NCI-H2107 treated with DMSO at 0.1 percent for 48 hours (cell line): ENCODE results near the gene SLC2A4RG.

Experiments
- DNase-seq: peaks from one replicate; lab custom pipeline; 2025; ENCODE audit not compliant: unreplicated experiment; lab: John Stamatoyannopoulos, UW

SLC2A4RG gene, protein sequence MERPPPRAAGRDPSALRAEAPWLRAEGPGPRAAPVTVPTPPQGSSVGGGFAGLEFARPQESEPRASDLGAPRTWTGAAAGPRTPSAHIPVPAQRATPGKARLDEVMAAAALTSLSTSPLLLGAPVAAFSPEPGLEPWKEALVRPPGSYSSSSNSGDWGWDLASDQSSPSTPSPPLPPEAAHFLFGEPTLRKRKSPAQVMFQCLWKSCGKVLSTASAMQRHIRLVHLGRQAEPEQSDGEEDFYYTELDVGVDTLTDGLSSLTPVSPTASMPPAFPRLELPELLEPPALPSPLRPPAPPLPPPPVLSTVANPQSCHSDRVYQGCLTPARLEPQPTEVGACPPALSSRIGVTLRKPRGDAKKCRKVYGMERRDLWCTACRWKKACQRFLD

DNA sequence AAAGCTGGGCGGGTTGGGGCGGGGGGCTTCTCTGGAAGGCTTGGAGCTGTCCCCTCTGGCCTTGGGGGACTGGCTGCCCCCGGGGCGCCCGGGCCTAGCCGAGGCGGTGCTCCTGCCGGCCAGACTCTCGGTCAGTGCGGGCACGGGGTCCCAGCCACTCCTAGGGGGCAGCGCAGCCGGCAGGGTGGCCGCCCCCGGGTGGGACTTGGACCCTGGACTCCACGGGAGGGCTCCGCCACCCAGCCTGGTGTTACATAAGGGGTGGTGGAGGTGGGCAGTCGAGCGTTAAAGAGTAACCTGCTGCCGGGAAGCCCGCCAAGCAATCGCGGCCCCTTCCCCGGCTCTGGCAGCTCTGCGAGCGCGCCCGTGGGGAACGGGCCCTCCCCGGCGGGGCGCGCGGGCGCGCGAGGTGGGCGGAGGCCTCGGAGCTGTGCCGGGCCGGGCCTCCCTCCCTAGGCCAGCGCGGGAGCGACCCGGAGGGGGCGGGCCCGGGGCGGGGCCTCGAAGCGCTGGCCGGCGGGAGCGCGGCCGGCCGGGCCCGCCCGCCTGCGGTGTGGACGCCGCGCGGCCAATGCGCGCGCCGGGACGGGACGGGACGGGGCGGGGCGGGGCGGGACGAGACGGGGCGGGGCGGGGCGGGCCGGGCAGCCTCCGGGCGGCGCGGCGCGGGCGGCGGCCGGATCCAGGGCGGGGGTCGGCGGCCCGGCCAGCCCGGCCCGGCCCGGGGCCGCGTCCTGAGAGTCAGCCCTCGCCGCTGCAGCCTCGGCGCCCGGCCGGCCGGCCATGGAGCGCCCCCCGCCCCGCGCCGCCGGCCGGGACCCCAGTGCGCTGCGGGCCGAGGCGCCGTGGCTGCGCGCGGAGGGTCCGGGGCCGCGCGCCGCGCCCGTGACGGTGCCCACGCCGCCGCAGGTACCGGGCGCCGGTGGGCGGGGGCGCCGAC, at the start of gene SLC2A4RG:
Gene SLC2A4RG (plus strand): TSS at position 647 of the 940 bp plus-strand sequence. CDS start 137 bp downstream, at position 784.
- DNase-seq, result no peak

DNA sequence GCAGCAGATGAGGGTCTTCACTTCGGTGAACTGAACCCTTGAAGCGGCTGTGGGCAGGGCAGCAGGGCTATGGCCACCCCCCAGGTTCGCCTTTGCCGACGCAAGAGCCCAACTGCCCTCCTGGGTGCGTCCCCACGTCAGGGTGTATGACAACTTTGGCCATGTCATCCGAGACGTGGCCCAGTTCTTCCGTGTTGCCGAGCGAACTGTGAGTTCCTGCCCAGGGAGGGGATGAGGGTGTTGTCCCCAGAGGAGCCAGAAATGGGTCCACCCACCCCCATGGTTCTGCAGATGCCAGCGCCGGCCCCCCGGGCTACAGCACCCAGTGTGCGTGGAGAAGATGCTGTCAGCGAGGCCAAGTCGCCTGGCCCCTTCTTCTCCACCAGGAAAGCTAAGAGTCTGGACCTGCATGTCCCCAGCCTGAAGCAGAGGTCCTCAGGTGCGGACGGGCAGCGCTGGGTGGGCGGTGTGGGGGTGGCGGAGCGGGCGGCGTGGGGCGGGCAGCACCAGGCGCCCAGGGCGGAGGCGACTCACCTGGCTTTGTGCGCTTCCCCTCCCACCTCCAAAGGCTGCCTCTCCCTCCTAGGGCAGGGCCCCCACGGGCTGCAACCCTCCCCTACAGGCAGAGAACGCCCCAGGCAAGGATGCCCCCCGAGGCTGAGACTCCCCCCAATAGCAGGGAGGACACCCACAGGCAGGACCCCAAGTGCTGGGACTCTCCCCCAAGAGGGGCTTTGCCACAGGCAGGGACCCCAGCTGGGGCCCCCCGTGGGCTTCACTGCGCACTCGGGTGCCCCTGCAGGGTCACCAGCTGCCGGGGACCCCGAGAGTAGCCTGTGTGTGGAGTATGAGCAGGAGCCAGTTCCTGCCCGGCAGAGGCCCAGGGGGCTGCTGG, 49.3 kb upstream of the SLC2A4RG start:
- DNase-seq, result no peak

DNA sequence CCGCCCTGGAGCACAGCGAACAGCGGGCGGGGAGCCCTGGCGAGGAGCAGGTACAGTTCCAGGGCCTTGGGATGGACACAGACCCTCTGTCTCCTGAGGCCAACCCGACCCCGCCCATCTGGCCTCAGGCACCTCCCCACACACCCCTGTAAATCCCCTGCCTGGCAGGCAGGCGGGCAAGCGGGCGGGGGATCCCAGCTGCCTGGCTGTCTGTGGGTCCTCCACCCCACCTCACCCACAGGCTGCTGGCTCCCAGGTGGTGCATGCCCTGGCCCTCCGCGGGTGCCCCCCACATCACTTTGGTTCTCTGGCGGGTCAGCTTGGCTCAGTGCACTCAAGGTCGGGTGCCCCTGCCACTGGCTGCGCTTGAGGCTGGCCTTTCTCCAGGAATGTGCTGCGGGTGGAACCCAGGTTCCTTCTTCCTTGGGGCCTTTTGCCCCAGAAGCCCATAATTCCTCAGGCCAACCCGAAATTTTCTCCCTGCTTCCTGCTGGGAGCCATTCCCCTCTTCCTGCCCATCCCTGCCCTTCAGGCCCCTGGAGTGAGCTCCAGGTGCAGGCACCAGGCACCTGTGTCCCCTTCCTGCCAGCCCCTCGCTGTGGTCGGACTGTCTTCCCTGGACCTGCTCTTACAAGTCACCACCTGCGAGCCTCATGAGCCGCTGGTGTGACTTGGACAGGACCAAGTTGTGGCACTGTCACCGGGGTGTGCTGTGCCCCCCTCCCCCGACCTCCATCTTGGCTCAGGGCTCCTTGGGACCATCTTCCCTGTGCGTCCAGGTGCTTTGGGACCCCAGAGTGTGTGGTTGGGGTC, 48.5 kb upstream of the SLC2A4RG start:
- no peak for DNase-seq

DNA sequence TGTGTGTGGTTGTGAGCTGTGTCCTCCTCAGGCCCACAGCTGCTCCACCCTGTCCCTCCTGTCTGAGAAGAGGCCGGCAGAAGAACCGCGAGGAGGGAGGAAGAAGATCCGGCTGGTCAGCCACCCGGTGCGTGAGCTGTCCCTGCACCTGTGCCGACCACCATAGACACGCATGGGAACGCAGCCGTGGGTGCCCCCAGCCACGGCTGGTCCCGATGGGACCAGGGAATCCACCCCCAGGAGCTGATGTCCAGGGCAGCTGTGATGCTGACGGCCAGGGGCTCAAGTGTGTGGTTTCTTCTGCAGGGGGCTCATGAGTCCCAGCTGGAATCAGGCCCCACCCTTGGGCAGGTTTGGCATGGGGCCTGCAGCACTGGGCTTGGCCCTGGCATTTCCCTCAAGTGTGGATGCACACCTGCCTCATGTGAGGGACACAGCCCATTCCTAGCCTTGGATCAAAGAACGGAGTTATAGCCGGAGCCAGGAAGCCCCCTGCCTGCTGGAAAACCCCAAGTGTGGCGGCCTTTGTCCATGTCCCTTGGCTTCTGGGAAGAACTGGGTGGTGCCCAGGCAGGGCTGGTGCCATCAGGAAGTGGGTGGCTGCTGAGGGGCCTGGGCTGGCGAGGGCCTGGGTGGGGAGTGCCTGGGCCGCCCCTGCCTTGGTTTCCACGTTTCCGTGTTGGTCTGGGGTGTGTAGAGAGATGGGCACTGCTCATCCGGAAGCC, 47.7 kb upstream of the SLC2A4RG start:
- no peak for DNase-seq

DNA sequence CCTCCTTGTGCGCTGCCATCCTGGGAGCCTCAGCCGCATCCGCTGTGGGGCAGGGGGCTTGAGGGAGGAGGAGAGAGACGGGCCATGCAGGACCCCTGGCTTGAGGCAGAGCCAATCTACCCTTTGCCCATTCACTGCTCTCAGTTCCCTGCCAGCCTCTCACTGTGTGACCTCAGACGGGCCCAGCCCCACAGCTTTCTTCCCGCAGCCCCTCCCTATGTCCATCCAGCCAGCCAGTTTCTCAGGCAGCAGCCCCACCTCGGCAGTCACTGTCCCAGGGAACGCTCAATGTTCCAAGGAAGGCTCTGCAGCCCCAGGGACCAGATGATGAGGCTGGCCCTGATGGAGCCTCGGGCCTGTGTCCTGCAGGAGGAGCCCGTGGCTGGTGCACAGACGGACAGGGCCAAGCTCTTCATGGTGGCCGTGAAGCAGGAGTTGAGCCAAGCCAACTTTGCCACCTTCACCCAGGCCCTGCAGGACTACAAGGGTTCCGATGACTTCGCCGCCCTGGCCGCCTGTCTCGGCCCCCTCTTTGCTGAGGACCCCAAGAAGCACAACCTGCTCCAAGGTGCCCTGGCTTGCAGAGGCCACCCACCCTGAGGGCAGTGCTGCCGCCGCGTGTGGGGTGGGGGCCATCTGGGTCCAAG, 47.0 kb upstream of the SLC2A4RG start:
- no peak for DNase-seq

DNA sequence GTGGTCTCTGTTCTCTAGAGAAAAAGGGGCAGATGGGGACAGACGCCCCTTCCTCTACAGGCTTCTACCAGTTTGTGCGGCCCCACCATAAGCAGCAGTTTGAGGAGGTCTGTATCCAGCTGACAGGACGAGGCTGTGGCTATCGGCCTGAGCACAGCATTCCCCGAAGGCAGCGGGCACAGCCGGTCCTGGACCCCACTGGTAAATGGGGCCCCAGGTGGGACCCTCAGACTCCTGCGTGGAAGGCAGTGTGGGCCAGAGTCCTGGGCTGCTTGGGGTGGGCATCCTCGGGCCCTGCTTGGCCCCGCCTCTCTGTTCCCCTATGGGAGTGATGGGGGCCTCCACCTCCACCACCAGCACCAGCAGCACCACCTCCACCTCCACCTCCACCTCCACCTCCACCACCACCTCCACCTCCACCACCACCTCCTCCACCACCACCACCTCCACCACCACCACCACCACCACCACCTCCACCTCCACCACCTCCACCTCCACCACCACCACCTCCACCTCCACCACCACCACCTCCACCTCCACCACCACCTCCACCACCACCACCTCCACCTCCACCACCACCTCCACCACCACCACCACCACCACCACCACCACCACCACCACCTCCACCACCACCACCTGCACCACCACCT, 46.4 kb upstream of the SLC2A4RG start:
- DNase-seq, result no peak

DNA sequence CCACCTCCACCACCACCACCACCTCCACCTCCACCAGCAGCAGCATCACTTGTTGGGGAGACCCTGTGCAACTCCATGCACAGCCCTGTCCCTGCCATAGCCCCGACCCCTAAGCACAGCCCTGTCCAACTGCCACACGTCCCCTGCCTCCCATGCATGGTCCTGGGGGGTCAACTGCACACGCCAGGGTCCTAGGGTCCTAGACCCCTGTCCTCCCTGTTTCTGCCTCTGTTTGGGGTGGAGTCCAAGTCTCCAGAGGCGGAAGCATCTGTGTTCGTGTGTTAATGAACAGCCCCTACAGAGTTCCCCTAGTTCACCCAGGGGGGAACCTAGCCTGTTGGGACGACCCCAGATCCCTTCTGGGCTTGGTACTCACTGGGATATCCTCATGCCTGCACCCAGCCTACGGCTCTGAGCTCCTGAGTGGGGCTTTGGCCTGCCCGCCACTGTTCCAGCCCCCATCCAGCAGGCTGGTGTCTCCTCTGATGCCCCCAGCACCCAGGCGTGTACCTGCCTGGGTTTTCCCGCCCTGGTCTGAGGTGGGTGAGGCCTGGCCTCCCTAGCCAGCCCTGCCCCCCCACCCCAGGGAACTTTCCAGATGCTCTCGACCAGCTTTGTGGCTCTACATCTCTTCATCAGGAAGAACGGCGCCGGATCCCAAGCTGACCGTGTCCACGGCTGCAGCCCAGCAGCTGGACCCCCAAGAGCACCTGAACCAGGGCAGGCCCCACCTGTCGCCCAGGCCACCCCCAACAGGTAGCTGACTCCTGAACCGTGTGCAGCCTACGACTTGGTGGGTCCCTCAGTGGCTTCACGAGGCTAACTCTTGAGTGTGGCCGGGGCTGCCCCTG, 45.6 kb upstream of the SLC2A4RG start:
- DNase-seq, result no peak

DNA sequence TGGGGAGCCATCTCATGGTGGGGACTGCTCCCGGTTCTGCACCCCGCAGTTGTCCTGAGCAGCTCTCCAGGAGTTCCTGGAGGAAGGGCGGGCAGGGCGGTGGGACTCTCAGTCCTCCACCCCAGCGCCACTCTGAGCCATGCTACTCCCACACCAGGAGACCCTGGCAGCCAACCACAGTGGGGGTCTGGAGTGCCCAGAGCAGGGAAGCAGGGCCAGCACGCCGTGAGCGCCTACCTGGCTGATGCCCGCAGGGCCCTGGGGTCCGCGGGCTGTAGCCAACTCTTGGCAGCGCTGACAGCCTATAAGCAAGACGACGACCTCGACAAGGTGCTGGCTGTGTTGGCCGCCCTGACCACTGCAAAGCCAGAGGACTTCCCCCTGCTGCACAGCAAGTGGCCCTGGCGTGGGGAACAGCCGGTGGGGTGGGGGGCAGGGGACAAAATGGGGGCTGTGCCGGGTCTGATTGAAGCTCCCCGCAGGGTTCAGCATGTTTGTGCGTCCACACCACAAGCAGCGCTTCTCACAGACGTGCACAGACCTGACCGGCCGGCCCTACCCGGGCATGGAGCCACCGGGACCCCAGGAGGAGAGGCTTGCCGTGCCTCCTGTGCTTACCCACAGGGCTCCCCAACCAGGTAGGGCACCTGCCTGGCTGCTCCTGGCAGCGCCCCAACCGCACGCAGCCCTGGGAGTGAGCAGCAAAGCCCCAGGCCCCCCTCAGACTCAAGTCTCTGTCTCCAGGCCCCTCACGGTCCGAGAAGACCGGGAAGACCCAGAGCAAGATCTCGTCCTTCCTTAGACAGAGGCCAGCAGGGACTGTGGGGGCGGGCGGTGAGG, 44.8 kb upstream of the SLC2A4RG start:
- DNase-seq, result no peak

DNA sequence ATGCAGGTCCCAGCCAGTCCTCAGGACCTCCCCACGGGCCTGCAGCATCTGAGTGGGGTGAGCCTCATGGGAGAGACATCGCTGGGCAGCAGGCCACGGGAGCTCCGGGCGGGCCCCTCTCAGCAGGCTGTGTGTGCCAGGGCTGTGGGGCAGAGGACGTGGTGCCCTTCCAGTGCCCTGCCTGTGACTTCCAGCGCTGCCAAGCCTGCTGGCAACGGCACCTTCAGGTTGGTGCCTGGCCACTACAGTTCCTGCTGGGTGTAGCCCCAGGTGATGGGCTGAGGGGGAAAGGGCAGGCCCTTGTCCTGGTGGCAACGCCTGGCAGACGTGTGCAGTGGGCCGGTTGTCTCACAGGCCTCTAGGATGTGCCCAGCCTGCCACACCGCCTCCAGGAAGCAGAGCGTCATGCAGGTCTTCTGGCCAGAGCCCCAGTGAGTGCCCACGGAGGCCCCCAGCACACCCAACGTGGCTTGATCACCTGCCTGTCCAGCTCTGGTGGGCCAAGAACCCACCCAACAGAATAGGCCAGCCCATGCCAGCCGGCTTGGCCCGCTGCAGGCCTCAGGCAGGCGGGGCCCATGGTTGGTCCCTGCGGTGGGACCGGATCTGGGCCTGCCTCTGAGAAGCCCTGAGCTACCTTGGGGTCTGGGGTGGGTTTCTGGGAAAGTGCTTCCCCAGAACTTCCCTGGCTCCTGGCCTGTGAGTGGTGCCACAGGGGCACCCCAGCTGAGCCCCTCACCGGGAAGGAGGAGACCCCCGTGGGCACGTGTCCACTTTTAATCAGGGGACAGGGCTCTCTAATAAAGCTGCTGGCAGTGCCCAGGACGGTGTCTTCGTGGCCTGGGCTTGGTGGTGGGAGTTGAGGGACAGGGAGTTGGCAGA, 43.9 kb upstream of the SLC2A4RG start:
- DNase-seq, result no peak

DNA sequence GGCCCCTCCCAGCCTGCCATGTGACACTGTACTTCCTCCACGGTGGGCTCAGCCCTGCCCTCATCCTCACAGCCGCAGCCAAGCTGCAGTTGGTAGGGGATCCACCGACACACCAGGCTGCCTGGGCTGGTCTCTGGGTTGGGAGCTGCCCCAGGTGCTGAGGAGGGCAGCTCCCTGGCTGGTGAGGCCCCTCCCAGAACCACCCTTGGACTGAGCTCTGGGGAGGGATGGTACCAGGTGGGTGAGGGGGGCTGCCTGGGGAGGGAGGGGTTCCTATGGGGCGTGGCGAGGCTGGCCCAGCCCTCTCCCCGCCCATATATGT, 43.3 kb upstream of the SLC2A4RG start:
- no peak for DNase-seq

DNA sequence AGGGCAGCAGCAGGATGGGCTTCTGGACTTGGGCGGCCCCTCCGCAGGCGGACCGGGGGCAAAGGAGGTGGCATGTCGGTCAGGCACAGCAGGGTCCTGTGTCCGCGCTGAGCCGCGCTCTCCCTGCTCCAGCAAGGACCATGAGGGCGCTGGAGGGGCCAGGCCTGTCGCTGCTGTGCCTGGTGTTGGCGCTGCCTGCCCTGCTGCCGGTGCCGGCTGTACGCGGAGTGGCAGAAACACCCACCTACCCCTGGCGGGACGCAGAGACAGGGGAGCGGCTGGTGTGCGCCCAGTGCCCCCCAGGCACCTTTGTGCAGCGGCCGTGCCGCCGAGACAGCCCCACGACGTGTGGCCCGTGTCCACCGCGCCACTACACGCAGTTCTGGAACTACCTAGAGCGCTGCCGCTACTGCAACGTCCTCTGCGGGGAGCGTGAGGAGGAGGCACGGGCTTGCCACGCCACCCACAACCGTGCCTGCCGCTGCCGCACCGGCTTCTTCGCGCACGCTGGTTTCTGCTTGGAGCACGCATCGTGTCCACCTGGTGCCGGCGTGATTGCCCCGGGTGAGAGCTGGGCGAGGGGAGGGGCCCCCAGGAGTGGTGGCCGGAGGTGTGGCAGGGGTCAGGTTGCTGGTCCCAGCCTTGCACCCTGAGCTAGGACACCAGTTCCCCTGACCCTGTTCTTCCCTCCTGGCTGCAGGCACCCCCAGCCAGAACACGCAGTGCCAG, 42.8 kb upstream of the SLC2A4RG start, which contains the start of gene TNFRSF6B:
Gene TNFRSF6B (plus strand): TSS at position 25 of the 729 bp plus-strand sequence. CDS start 116 bp downstream, at position 141.
- no peak for DNase-seq

DNA sequence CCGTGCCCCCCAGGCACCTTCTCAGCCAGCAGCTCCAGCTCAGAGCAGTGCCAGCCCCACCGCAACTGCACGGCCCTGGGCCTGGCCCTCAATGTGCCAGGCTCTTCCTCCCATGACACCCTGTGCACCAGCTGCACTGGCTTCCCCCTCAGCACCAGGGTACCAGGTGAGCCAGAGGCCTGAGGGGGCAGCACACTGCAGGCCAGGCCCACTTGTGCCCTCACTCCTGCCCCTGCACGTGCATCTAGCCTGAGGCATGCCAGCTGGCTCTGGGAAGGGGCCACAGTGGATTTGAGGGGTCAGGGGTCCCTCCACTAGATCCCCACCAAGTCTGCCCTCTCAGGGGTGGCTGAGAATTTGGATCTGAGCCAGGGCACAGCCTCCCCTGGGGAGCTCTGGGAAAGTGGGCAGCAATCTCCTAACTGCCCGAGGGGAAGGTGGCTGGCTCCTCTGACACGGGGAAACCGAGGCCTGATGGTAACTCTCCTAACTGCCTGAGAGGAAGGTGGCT, 42.2 kb upstream of the SLC2A4RG start:
- DNase-seq, result no peak

DNA sequence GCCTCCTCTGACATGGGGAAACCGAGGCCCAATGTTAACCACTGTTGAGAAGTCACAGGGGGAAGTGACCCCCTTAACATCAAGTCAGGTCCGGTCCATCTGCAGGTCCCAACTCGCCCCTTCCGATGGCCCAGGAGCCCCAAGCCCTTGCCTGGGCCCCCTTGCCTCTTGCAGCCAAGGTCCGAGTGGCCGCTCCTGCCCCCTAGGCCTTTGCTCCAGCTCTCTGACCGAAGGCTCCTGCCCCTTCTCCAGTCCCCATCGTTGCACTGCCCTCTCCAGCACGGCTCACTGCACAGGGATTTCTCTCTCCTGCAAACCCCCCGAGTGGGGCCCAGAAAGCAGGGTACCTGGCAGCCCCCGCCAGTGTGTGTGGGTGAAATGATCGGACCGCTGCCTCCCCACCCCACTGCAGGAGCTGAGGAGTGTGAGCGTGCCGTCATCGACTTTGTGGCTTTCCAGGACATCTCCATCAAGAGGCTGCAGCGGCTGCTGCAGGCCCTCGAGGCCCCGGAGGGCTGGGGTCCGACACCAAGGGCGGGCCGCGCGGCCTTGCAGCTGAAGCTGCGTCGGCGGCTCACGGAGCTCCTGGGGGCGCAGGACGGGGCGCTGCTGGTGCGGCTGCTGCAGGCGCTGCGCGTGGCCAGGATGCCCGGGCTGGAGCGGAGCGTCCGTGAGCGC, 41.6 kb upstream of the SLC2A4RG start:
- no peak for DNase-seq

DNA sequence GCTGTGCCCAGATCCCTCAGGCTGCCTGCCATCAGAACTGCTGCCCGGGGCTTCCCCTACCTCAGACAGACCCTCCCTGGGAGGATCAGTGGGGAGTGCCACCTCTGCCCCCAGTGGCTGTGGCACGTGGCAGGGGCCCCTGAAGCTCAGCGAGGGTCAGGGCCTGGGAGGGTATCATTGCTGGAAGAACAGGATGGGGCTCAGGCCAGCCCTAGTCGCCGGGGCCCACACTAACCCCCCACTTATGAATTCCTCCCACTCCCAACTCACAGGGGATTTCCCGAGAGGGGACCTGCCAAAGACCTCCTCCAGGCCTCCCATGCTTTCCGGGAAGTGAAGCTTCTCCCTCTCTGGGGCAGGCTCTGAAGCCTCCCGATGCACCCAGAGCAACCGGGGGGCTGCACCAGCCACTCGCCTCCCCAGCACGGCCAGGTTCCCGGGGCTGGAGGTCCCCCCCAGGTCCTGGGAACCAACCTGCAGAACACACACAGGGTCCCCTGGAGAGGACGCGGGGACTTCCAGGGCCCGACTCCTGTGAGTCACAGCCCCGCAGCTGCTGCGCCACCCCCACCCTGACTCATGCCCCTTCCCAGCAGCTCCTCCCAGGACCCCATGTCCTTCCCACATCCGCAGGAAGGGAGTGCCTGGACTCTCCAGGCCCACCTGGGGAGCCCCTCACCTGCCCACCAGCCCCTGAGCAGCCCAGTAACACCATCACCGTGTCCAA, 40.7 kb upstream of the SLC2A4RG start:
- DNase-seq, result no peak
